Smooth muscle cell of bladder (primary cell): ENCODE data around the gene ARHGEF28. TPM values are rescaled to one million over a fixed set of nuclear protein-coding genes. Genes with fewer than 3 reads are reported as not detected.

Experiments used
- total RNA-seq: library from RNA; depleted of rRNA; stranded (reverse); fragments of >200 nt; gene quantifications from 2 replicates; pipeline ENCODE4 v1.2.3, GENCODE V29; 2014

The ARHGEF28 gene
- total RNA-seq: 10.4 and 15.9 TPM in 2 replicates

GRCh38 chr5:73625944-73626811 lies at the start of gene ARHGEF28:
TSS of gene ARHGEF28 (plus strand) at chr5:73626196. CDS start at chr5:73684852, 58,656 bp downstream.

Other genes with a start within 250 kb of the ARHGEF28 start
- gene FOXD1, start 177.4 kb upstream of the ARHGEF28 start, total RNA-seq: 0.28 and 0.65 TPM in 2 replicates
- 201 and 214 TPM in 2 replicates for gene BTF3, start 127.8 kb upstream of the ARHGEF28 start, total RNA-seq
- gene ANKRA2, start 60.6 kb upstream of the ARHGEF28 start, total RNA-seq: 15.3 and 24.9 TPM in 2 replicates
- 14.5 and 18.9 TPM in 2 replicates for gene UTP15, start 60.5 kb upstream of the ARHGEF28 start, total RNA-seq